Eye (tissue), 1 donor: ENCODE measurements around the gene DACH1.

Experiments
- DNase-seq: peaks from one replicate; pipeline ENCODE4 v3.0.0-alpha.2; 2015

DACH1 gene

DNA sequence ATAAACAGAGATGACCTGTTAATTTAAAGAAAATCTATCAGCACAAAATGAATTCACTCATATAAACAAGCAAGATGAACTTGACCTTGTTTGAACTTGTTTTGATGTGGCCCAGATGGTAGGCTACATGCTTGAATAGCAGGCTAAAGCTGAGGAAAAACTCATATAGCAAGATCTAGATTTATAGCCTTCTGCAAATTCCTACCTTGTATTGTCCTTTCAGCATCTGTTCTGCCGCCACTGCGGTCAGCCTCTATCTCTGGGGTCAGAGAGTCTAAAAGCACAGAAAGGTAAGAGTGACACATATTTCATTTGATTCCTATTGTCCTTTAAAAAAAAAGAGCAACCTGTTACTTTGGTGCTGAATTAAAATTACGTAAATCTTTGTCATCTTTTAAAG lies 392.1 kb downstream of the DACH1 start:
- DNase-seq: no peak

DNA sequence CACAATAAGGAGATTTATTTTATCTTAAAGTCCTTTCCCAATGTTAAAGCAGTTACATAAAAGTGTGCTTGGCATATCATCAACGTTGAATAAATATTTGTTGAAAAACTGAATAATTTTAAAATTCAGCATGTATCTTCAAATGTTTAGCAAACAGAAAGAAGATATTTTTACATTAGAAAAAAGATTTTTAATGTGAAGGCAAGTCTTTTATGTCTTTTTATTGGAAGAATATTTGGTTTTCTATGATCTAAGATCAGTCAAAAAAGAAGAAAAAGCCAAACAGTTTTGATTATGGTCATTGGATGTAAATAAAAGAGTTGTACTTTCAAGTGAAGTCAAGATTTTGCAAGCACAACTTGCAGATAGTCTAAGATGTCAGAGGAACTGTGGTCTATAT lies 397.4 kb downstream of the DACH1 start:
- no peak for DNase-seq

DNA sequence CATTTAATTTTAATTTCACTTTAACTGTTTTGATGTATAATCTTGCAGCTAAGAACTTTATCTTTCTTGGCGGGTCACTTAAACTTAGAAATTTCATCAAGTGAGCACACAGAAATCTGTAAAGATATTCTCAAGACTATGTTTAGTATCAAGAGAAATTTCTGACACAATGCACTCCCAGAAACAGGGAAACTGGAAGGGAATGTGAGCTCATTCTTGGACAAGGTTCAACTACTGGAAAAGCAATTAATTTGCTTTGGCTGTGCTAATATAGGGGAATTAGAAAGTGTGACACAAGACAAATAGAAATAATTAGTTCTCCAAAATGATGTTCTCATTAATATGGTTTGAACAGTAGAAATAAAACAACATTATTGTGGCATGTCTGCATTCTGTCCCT lies 402.3 kb downstream of the DACH1 start:
- no peak for DNase-seq

DNA sequence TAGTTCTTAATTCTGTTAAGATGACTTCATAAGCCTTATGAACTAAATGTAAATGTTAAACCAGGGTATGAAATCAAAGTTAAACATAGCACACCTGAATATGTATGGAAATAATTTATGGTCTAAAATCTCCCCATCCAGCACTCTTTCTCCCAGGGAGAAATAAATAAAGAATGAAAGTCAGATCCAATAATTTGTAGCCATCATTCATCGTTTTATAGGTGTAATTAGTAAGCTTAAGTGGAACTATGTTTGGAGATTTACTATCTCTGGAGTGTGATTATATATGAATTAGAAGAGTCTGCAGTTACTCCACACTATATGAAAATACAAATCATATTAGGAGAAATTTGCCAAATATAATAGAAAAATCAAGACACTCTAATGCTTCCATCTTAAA lies 405.1 kb downstream of the DACH1 start:
- DNase-seq: no peak

DNA sequence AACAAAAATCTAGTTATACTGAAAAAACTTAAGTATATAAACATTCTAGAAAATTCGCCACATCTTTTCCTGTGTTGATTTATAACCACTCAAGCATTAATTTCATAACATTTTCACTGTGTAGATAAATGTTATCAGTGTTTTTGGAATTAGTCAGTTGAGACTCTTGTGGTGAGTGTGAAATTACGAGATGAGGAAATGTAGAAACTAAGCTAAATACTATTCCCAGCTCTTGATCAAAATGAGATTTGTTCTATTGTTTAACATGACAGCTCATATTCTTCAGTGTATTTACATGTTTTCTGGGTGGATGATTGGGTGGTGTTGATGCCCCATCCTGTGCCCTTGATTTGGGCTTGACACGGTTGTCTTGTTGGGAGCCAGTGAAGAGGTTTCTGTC lies 406.8 kb downstream of the DACH1 start:
- no peak for DNase-seq

DNA sequence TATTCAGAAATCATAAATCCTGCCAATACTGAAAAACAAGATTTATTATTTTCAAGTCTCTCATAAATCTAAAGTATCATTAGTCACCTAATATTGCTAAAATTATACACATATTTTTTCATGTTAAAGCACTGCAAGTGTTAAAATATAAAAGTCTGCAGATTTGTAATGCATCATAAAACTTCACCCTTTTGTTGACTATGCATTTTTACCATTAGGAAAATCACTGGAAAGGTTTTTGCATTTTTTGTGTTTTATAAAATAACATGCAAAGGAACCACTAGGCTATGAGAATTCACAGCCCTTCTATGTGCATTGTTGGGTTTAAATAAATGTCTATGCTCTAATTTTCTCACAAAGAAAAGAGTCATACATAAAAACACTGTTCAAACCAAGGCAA lies 407.3 kb downstream of the DACH1 start:
- DNase-seq: no peak

DNA sequence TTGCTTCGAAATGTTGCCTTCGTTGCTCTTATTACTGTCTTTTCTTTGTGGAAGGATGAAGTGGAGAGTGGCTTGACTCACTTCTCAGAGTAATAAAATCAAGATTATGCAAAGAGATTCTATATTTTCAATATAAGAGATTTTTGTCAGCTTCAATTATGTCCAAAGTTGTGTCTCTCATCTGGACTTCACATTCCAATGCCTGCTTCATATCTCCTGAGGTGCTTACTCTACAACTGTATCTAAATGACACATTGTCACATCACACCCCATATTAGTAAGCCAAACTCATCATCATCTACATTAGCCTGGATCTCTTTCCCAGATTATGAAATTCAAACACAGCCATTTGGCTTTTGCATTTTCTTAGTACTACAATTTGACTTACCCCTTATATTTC lies 409.4 kb downstream of the DACH1 start:
- no peak for DNase-seq

DNA sequence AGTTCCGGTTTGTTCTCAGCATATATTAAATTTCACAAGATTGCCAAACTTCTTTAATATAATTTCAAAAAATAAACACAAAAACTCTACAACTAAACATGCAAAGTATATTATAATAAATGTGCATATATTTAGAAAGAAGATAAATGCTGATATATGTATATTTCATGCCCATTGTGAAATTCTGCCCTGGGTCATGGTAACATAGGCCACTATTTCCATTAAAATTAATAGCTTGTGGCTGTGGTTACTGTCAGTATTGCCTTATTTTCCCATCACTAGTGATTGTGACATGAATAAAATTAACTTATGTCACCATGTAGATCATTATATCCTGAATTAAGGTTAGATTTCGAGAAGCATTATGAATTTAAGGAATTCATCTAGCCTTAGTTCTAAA lies 410.9 kb downstream of the DACH1 start:
- no peak for DNase-seq

DNA sequence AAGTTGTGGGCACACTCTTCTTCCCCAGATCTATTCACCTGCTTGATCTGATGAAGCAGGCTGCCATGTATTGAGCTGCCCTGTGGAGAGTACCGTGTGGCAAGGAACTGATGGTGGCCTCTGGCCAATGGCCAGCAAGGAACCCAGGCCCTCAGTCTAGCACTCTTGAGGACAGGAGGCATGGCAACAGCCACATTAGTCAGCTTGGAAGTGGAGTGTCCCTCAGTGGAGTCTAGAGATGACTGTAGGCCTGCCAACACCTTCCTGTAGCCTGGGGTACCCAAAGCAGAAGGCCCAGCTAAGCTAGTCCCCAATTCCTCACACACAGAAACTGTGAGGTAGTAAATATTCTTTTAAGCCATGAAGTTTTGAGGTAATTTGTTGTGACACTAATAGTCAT lies 412.5 kb downstream of the DACH1 start:
- DNase-seq: no peak

DNA sequence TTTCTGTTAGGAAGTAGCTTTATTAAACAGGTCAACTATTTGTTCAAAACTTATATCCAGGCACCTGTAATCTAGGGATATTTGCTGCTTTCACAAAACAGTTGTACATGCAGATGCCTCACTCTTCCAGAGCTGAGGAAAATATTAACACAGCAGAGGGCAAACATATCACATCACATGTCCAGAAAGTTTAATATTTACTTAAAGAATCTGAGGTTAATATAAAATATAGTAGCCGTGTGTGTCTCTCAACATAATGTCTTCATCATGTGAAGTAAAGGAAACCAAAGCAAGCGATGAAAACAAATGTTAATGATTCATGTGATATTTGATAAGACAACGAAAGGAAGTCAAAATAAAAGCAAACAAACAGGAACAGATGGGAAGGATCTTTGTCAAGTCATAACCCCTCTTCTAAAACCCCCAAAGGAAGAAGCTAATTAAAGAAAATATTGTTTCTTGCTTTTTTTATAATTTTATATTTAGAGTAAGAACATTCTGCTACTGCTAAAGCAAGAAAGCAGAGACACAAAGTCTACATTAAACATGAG lies 418.8 kb downstream of the DACH1 start:
- DNase-seq: no peak

DNA sequence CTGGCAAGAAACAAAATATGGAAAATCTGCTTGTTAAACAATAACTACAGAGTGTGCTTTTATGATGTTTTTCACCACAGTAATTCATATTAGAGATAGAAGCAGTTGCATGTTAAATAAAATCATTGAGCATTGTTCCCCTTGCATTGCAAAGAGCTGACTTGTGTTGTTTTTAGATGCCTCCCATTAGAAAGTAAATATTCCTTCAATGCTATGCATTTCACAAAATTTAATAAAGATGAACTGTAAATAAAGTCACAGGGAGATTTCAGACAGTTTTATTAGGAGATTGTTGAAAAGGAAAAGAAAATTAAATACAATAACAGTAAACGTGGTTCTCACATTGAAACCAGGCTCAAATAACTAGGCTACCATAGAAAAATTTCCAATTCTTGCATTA lies 429.3 kb downstream of the DACH1 start:
- no peak for DNase-seq

DNA sequence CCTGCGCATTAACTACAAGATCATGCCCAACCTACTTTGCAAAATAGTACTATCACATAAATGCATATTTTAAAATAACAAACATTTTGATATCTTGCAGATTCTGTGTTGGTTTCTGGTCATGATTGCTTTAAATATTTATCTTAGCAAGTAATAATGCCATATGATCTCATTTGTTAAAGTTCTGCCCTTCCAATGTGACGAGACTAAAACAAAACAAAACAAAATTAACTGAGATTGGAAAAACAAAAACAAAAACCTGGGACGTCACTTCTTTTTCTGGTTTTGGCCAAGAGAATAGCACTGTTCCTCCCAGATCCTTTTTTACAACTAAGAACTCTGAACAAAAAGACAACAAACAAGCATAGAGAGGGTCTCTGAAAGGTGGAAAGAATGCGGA lies 436.3 kb downstream of the DACH1 start:
- no peak for DNase-seq

DNA sequence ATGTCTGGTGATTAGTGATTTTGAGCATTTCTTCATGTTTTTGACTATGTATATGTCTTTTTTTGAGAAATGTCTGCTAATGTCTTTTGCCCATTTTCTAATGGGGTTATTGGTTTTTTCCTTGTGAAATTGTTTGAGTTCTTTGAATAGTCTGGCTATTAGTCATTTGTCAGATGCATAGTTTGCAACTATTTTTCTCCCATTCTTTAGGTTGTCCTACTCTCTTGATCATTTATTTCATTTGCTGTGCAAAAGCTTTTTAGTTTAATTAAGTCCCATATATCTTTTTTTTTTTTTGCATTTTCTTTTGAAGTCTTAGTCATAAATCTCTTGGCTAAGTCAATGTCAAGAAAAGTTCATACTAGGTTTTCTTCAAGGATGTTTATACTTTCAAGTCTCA lies 449.8 kb downstream of the DACH1 start:
- no peak for DNase-seq

DNA sequence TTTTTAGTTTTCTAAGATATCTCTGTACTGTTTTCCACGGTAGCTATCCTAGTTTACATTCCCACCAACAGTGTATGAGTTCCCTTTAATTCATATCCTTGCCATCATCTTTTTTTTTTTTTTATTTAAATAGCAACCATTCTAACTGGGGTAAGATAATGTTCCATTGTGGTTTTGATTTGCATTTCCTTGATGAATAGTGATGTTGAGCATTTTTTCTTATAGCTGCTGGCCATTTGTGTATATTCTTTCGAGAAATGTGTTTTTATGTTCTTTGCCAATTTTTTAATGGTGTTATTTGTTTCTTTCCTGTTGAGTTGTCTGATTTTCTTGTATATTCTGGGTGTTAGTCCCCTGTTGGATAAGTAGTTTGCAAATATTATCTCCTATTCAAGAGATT lies 454.8 kb downstream of the DACH1 start:
- no peak for DNase-seq

DNA sequence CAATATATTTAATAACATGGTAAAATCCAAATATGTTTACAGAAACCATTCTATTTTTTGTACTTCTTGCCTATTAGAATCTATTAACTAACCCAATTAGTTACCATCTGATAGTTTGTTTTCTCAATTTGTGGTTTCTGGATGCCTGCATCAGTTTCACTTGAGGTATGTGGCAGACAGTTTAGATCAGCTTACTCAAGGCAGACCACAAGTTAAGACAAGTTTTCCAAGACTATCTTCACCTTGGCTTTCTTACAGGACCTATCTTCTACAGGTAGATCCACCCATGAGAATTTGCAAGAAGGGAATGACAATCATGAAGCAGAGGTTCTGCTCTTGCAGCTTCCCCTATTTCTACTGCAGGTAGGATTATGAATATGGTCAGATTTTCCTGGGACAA lies 458.6 kb downstream of the DACH1 start:
- no peak for DNase-seq

DNA sequence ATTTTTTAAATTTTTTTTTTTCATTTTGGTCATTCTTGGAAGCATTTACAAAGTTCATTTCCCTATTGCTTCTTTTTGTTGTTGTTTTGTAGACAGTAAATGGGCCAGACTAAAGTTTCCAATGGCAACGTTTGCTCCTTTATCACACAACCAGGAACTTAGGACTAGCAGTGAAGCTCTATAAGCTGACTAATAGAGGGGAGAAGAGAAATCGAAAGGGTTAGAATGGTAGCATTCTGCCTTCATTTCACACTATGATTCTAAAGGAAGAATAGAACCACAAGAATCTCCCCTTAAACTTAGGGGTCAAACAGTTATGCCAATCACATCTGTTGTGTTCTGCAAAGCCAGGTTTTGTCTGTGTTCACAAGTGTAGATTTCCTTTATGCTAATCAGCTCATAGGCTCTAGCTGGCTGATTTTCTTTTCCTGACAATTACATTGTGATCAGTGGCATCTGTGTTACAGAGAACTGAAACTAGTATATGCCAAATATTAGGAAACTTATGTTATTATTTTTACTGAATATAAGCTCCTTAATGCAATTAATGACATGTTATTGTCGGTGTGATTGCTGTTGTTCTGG lies 467.3 kb downstream of the DACH1 start:
- DNase-seq: no peak

DNA sequence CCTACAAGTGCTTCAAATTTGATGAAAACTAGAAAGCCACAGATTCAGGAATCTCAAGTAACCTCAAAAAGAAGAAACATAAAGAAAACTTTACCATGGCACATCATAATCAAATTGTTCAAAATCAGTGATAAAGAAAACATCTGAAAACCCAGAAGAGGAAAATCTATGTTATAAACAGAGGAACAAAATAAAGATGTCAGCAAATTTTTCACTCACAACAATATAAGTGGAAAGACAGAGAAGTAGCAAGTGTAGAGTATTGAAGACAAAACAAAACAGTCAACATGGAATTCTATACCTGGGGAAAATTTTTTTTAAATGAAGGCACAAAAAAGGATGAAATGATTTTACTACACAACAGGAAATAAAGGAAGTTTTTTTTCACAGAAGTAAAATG lies 470.9 kb downstream of the DACH1 start:
- no peak for DNase-seq

DNA sequence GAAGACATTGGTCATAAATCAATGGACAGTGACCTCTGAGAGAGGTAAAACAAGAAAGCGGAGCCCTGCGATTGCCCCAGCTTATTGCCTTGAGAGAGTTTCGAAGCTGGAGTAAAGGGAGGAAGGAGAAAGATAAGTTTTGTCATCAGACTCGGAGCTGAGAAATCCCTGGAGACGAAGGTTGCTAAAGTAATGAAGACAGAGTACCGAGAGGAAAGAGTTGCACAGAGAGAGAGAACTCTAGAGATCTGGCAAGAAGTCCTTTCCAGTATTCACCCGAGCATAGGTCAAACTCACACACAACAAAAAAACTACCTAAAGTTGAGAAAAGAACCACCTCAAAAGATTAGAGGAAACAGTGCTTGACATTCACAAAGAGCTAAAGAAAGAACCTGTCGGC lies 472.0 kb downstream of the DACH1 start:
- DNase-seq: no peak

DNA sequence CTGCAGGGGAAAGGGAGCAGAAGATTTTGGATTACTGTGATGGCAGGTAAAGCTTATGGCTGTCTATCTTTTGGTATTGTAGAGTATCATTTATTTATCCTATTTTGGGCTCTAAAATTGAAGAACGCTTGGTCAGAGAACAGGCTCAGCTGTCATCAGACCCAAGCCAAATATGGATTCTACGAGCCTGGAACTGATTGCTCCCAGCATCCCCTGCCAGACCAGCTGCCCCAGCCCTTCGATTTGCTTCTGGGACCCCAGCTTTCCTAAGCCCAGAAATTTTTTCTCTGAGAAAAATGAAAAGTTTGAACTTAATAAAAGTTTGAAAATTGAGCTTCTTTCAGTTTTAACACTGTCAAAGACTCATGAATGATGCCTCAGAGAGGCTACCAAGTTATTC lies 472.8 kb downstream of the DACH1 start:
- DNase-seq: no peak
